Posterior vena cava (tissue), 2 donors: ENCODE measurements around the gene STK39. TPM values are rescaled to one million over a fixed set of nuclear protein-coding genes. Genes with fewer than 3 reads are reported as not detected.

Experiments
- DNase-seq: peaks from one replicate; pipeline ENCODE4 v3.0.0-alpha.2; 2020; ENCODE audit warnings: low spot score
- intact Hi-C, 2 donors: fragments of 100-400 bp; cut with DNase I; formaldehyde crosslinking; loops; one replicate each; pipeline versions ENCODE4 v1.14.1 to v1.14.2; 2022 to 2023
- total RNA-seq, 2 donors: library from RNA; stranded (reverse); fragmentation: NEBNext Ultra II Directional; extraction: Animal tissue kit (Norgen Biotek cat#: 25700); gene quantifications; one replicate each; pipeline ENCODE4 v1.2.1, GENCODE V29; 2021
- donor health status: DM: yes; HTN: yes; CAD: no.
- donor health status: DM: yes; HTN: yes; CAD: no.

STK39 gene
- total RNA-seq, 2 donors from 2014 or later, result 16.3 to 20.2 TPM

GRCh38 chr2:167933097-167933814 lies 314.1 kb downstream of the STK39 start:
- no peak for DNase-seq
- intact Hi-C loops, result no loop called here

- no peak for DNase-seq
- intact Hi-C loops, result no loop called here
Observed at GRCh38 chr2:167932123-167932693, 315.2 kb downstream of the STK39 start.

GRCh38 chr2:167929484-167929883 lies 317.9 kb downstream of the STK39 start:
- no peak for DNase-seq
- intact Hi-C loops, result no loop called here

DNA sequence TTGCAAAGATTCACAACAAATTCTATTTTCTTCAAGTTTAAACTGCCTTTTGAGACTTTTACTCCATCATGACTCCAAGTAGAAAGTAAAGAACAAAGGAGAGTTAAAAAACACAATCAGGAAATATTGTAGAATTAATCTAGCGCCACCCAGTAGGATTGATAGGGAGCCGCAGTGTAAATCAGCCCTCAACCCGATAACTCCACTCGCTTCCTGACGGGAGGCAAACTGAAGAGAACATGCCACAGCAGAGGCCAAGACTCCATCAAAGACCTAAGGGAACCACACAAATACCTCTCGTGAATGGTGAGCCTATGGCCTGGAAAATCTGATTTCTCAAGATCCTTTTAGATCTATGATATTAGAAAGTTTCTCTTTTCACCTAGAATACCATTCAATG lies 319.0 kb downstream of the STK39 start:
- DNase-seq, result no peak

GRCh38 chr2:167925758-167926157 lies 321.6 kb downstream of the STK39 start:
- DNase-seq, result no peak
- intact Hi-C loops, result no loop called here

More for the DNA sequence above, 319.0 kb downstream of the STK39 start:
- intact Hi-C loops, result no loop called here

GRCh38 chr2:167924556-167924955 lies 322.8 kb downstream of the STK39 start:
- intact Hi-C loops, result no loop called here
- DNase-seq, result no peak

- intact Hi-C loops, result no loop called here
- no peak for DNase-seq
Observed at GRCh38 chr2:167916756-167917155, 330.6 kb downstream of the STK39 start.

DNA sequence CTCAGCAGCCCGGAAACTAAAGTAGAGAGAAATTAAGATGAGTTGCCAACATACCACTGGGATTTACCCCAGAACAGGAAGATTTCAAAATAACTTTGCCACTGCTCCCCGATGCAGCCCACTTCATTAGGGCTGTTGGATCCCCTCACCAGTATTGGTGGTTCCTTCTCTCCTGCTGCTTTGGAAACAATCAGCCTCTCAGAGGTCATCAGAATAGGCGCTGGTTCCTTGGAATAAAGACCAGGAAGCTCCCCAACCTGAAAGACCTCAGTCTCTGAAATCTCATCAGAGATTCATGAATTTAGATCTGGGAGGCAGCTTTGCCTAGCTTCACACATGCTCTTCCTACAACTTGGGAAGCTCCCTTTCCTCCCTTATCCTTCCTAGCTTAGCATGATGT lies 332.4 kb downstream of the STK39 start:
- intact Hi-C loops, result no loop called here
- no peak for DNase-seq

DNA sequence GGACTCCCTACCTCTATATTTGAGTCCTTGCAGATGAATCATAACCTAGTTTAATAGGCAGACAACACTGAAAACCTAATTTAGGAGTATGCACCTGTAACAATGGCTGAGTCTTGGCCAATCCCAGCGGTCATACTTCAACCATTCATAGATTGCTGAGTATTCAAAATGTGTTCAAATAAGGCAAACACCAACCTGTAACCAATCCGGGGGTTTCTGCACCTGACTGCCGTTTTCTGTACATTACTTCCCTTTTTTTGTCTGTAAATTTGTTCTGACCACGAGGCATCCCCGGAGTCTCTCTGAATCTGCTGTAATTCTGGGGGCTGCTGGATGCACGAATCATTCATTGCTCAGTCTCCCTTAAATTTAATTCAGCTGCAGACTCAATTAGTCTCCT lies 338.6 kb downstream of the STK39 start:
- intact Hi-C loops, result no loop called here
- DNase-seq, result no peak

DNA sequence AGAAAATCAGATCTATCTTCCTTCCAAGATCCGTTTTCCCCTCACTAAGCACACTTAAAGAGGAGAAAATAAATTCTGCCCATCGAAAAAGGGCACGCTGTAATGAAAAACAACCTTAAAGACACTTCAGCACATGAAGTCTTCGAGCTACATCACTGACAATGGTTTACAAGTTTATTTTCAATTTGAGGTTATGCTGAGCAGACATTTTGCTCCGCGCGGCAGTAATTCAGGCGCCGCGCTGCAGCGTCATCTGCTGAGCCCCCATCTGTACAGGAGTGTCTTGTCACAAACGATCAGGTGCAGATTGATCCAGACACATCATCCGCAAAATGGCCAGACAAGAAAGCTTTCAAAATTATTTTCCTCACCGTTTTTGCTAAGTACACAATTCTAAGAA lies 341.7 kb downstream of the STK39 start:
- intact Hi-C loops, result no loop called here

More for the DNA sequence above, 341.7 kb downstream of the STK39 start:
- DNase-seq, result no peak

Other genes starting within 250 kb of the STK39 start
- gene CERS6, start 208.7 kb upstream of the STK39 start, total RNA-seq, result 10 to 100 TPM; 13.2 to 18.2 TPM